Neural cell (in vitro differentiated cells): Measurements from ENCODE around the gene ARHGEF26. TPM values are rescaled to one million over a fixed set of nuclear protein-coding genes. Genes with fewer than 3 reads are reported as not detected.

Source experiments
- H2AFZ ChIP-seq: fragments of 200-600, 300-800 bp; sonication (generic), shearing (Covaris generic); 2 replicates; pipeline ENCODE4 v1.6.0; 2014; ENCODE audit warnings: low read depth, mild to moderate bottlenecking, antibody characterized with exemption, low read length, moderate library complexity
- H3F3A ChIP-seq: fragments of 200-600 bp; shearing (Covaris generic); 2 replicates; pipeline ENCODE4 v1.6.1; 2016; ENCODE audit warnings: mild to moderate bottlenecking, moderate library complexity, mixed read lengths, antibody characterized with exemption, low read length; ENCODE audit not compliant: insufficient read depth, poor library complexity, severe bottlenecking
- H3K27ac ChIP-seq: fragments of 200-600, 300-800 bp; sonication (generic), shearing (Covaris generic); 2 replicates; pipeline ENCODE4 v1.5.1; 2014; ENCODE audit warnings: mild to moderate bottlenecking, low read length, moderate library complexity
- H3K27me3 ChIP-seq: fragments of 300-800, 200-600 bp; sonication (generic), shearing (Covaris generic); 2 replicates; pipeline ENCODE4 v1.6.0; 2014; ENCODE audit warnings: mild to moderate bottlenecking, low read depth, low read length, moderate library complexity; ENCODE audit not compliant: insufficient read depth
- H3K36me3 ChIP-seq: fragments of 300-800, 200-600 bp; sonication (generic), shearing (Covaris generic); 2 replicates; pipeline ENCODE4 v1.5.1; 2014; ENCODE audit warnings: mild to moderate bottlenecking, antibody characterized with exemption, low read length, moderate library complexity; ENCODE audit not compliant: insufficient read depth
- H3K4me2 ChIP-seq: fragments of 300-800, 200-600 bp; sonication (generic), shearing (Covaris generic); 2 replicates; pipeline ENCODE4 v1.6.0; 2014; ENCODE audit warnings: mild to moderate bottlenecking, low read length
- H3K4me3 ChIP-seq: fragments of 300-800, 200-600 bp; sonication (generic), shearing (Covaris generic); 2 replicates; pipeline ENCODE4 v1.5.1; 2014; ENCODE audit warnings: mild to moderate bottlenecking, low read length, moderate library complexity
- H3K79me2 ChIP-seq: fragments of 200-600 bp; shearing (Covaris generic); replicated peaks from 2 replicates; pipeline ENCODE4 v1.6.0; 2014; ENCODE audit warnings: mild to moderate bottlenecking, low read length, moderate library complexity; ENCODE audit not compliant: insufficient read depth
- H3K9ac ChIP-seq: fragments of 300-800, 200-600 bp; sonication (generic), shearing (Covaris generic); 2 replicates; pipeline ENCODE4 v1.6.1; 2016; ENCODE audit warnings: mild to moderate bottlenecking, low read length, mixed read lengths
- H3K9me2 ChIP-seq: fragments of 200-600 bp; shearing (Covaris generic); 2 replicates; pipeline ENCODE4 v1.6.1; 2016; ENCODE audit warnings: mild to moderate bottlenecking, low read length, mixed read lengths; ENCODE audit not compliant: insufficient read depth
- H3K9me3 ChIP-seq: fragments of 200-600, 300-800 bp; sonication (generic), shearing (Covaris generic); 2 replicates; pipeline ENCODE4 v1.6.1; 2016; ENCODE audit warnings: mild to moderate bottlenecking, mixed run types, low read length, moderate library complexity, mixed read lengths
- H4K20me1 ChIP-seq: fragments of 200-600 bp; shearing (Covaris generic); 2 replicates; pipeline ENCODE4 v1.6.1; 2016; ENCODE audit warnings: mild to moderate bottlenecking, mixed run types; ENCODE audit not compliant: insufficient read depth
- EP300 ChIP-seq: fragments of 450-650 bp; conservative IDR thresholded peaks from 2 replicates; pipeline ENCODE4 v1.6.1; 2014; ENCODE audit warnings: antibody characterized with exemption, mild to moderate bottlenecking, moderate library complexity; ENCODE audit not compliant: poor library complexity, severe bottlenecking
- EZH2 ChIP-seq: fragments of 200-600, 300-800 bp; shearing (Covaris generic), sonication (generic); IDR thresholded peaks from 2 replicates; pipeline ENCODE4 v1.6.1; 2014; ENCODE audit warnings: antibody characterized with exemption, low read length, borderline replicate concordance, mild to moderate bottlenecking; ENCODE audit not compliant: insufficient read depth, poor library complexity, severe bottlenecking
- MXI1 ChIP-seq: fragments of 450-650 bp; conservative IDR thresholded peaks from 2 replicates; pipeline ENCODE4 v1.6.1; 2014; ENCODE audit warnings: antibody characterized with exemption, mild to moderate bottlenecking; ENCODE audit not compliant: poor library complexity, severe bottlenecking
- POLR2AphosphoS5 ChIP-seq: IDR thresholded peaks from 2 replicates; pipeline ENCODE4 v1.6.1; 2012
- RAD21 ChIP-seq: fragments of 450-650 bp; conservative IDR thresholded peaks from 2 replicates; pipeline ENCODE4 v1.6.1; 2014; ENCODE audit warnings: antibody characterized with exemption, mild to moderate bottlenecking, moderate library complexity
- REST ChIP-seq: IDR thresholded peaks from 2 replicates; pipeline ENCODE4 v1.6.1; 2012; ENCODE audit warnings: borderline replicate concordance
- SMC3 ChIP-seq: fragments of 450-650 bp; conservative IDR thresholded peaks from 2 replicates; pipeline ENCODE4 v1.6.1; 2014; ENCODE audit warnings: antibody characterized with exemption, mild to moderate bottlenecking, moderate library complexity; ENCODE audit not compliant: poor library complexity
- TAF1 ChIP-seq: IDR thresholded peaks from 2 replicates; pipeline ENCODE4 v1.6.1; 2012; ENCODE audit warnings: low read depth
- polyA minus RNA-seq: library from RNA; depleted of rRNA, polyadenylated mRNA; stranded (reverse); fragments of >200 nt; gene quantifications from 2 replicates; pipeline ENCODE4 v1.2.3, GENCODE V29; 2014
- polyA plus RNA-seq: library from polyadenylated mRNA; depleted of rRNA; stranded (reverse); fragments of >200 nt; gene quantifications from 2 replicates; pipeline ENCODE4 v1.2.3, GENCODE V29; 2014
- TF ChIP-seq, protein P1 (sequence below): fragments of 450-650 bp; IDR thresholded peaks from 2 replicates; pipeline ENCODE4 v1.5.1; 2014; ENCODE audit warnings: antibody characterized with exemption, mild to moderate bottlenecking, moderate library complexity; ENCODE audit not compliant: poor library complexity, severe bottlenecking

Gene ARHGEF26
- polyA plus RNA-seq (3.7 and 5.7 TPM in 2 replicates), polyA minus RNA-seq (3.0 and 3.7 TPM in 2 replicates)

DNA sequence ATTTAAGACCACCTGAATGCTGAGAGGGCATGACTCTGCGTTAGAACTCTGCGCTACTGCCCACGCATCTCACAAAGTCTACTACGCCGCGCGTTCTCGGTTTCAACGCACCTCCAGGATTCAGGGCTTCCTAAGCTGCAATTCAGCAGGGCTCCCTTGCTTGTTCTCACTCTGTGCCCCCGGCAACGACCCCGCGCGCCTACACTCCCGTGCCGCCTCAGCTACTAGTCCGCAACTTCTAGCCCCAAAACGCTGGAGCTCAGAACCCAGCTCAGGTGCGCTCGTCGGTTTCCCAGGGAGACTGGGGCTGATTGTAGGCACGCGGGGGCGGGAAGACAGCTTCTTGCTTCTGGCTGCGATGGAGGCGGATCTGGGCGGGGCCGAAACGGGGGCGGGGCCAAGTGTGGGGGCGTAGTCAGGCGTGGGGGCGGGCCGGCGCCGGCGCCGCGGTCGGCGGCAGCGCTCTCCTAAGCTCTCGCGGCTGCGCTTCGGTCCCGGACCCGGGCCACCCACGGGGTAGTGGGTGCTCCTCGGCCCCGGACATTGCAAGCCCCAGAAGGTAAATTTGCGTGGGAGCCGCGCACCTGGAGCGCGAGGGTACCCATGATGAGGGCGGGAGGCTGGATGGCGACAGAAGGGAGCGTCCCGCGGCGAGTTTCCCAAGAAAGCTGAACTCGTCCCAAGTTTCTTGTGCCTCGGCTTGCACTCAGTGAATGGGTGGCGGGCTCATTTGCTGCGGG, at the start of gene ARHGEF26:
Gene ARHGEF26, plus strand, starts transcription at position 430 of the 740 bp plus-strand sequence. CDS start 603 bp downstream, outside the sequence.
- Histone ChIP-seq H3K27ac (no peak within 1 kb of the TSS), H3K79me2 (no peaks in the 10 kb centered on the region), H3K36me3 (no peaks in the 10 kb centered on the region), H3F3A (no peaks in the 10 kb centered on the region), H3K27me3 (peaks cover 36% of the 10 kb centered on the region), H4K20me1 (no peaks in the 10 kb centered on the region), H3K9me3 (no peaks in the 10 kb centered on the region), H3K4me3 (peak within 1 kb of the TSS; percentile 84), H2AFZ (peak within 1 kb of the TSS; percentile 19), H3K9ac (peak within 1 kb of the TSS; percentile 37), H3K9me2 (no peaks in the 10 kb centered on the region), H3K4me2 (peak within 1 kb of the TSS; percentile 41)
- TF ChIP-seq EZH2 (peak; percentile 14), SMC3 (peak; percentile 31), POLR2AphosphoS5 (peak; percentile 32), MXI1 (peak; percentile 39), TAF1 (peak; percentile 43), RAD21 (peak; percentile 51), EP300 (no peak), REST (no peak)
- TF ChIP-seq, protein P1, sequence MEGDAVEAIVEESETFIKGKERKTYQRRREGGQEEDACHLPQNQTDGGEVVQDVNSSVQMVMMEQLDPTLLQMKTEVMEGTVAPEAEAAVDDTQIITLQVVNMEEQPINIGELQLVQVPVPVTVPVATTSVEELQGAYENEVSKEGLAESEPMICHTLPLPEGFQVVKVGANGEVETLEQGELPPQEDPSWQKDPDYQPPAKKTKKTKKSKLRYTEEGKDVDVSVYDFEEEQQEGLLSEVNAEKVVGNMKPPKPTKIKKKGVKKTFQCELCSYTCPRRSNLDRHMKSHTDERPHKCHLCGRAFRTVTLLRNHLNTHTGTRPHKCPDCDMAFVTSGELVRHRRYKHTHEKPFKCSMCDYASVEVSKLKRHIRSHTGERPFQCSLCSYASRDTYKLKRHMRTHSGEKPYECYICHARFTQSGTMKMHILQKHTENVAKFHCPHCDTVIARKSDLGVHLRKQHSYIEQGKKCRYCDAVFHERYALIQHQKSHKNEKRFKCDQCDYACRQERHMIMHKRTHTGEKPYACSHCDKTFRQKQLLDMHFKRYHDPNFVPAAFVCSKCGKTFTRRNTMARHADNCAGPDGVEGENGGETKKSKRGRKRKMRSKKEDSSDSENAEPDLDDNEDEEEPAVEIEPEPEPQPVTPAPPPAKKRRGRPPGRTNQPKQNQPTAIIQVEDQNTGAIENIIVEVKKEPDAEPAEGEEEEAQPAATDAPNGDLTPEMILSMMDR, result no peak

DNA sequence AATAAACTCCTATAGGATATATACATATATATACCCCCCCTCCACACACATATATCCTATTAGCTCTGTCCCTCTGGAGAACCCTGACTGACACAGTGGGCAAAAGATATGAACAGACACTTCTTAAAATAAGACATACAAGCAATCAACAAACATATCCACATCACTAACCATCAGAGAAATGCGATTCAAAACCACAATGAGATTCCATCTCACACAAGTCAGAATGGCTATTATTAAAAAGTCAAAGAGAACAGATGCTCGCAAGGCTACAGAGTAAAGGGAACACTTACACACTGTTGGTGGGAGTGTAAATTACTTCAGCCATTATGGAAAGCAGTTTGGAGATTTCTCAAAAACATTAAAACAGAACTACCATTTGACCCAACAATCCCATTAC, 46.2 kb upstream of the ARHGEF26 start:
- H4K20me1 ChIP-seq, result no peaks in the 10 kb centered on the region
- no peak overlapping the region for H3K27ac ChIP-seq
- no peaks in the 10 kb centered on the region for H3K27me3 ChIP-seq
- H3K9ac ChIP-seq, result no peak overlapping the region
- no peak overlapping the region for H3K4me2 ChIP-seq
- no peaks in the 10 kb centered on the region for H3K9me2 ChIP-seq
- no peaks in the 10 kb centered on the region for H3F3A ChIP-seq
- TF ChIP-seq MXI1 (no peak), EZH2 (no peak), RAD21 (no peak), EP300 (no peak), POLR2AphosphoS5 (no peak), REST (no peak), TAF1 (no peak), SMC3 (no peak)
- TF ChIP-seq, protein P1, result no peak
- H3K9me3 ChIP-seq, result peaks cover 4% of the 10 kb centered on the region
- no peaks in the 10 kb centered on the region for H3K36me3 ChIP-seq
- no peaks in the 10 kb centered on the region for H3K79me2 ChIP-seq
- no peak overlapping the region for H3K4me3 ChIP-seq
- no peak overlapping the region for H2AFZ ChIP-seq
